WERI-Rb-1 (cell line): ENCODE results near the gene PIGO.

Source experiments
- DNase-seq: peaks from one replicate; pipeline ENCODE4 v3.0.0-alpha.2; 2020
- H3K27ac ChIP-seq: fragments of 250-450 bp; sonication (Bioruptor Pico); 2 replicates; pipeline ENCODE4 v1.5.1; 2020; ENCODE audit warnings: mild to moderate bottlenecking, moderate library complexity
- H3K27me3 ChIP-seq: fragments of 250-450 bp; sonication (Bioruptor Pico); 2 replicates; pipeline ENCODE4 v1.5.1; 2021; ENCODE audit warnings: mild to moderate bottlenecking, low read depth, moderate library complexity; ENCODE audit not compliant: insufficient read depth, severe bottlenecking
- H3K36me3 ChIP-seq: fragments of 250-450 bp; sonication (Bioruptor Pico); 2 replicates; pipeline ENCODE4 v1.5.1; 2020; ENCODE audit warnings: mild to moderate bottlenecking, moderate library complexity
- H3K4me3 ChIP-seq: 2 replicates; pipeline ENCODE4 v1.5.1; 2011; ENCODE audit warnings: low read depth, mild to moderate bottlenecking, control low read depth, low read length
- H3K9me3 ChIP-seq: fragments of 250-450 bp; sonication (Bioruptor Pico); 2 replicates; pipeline ENCODE4 v1.5.1; 2021; ENCODE audit warnings: mild to moderate bottlenecking, moderate library complexity; ENCODE audit not compliant: severe bottlenecking
- CTCF ChIP-seq: IDR thresholded peaks from 2 replicates; pipeline ENCODE4 v1.5.1; 2011; ENCODE audit warnings: low read depth, mild to moderate bottlenecking, control low read depth, inconsistent platforms, low read length

Gene PIGO

GRCh38 chr9:35059438-35059837 is 37.0 kb downstream of the PIGO start:
- H3K27ac ChIP-seq = no peak overlapping the region
- no peak for TF ChIP-seq CTCF
- peaks cover 97% of the 10 kb centered on the region for H3K36me3 ChIP-seq
- no peak for DNase-seq
- no peaks in the 10 kb centered on the region for H3K27me3 ChIP-seq
- H3K9me3 ChIP-seq = no peaks in the 10 kb centered on the region
- no peak overlapping the region for H3K4me3 ChIP-seq

- no peak overlapping the region for H3K27ac ChIP-seq
- H3K9me3 ChIP-seq = no peaks in the 10 kb centered on the region
- no peak for TF ChIP-seq CTCF
- no peak for DNase-seq
- H3K27me3 ChIP-seq = no peaks in the 10 kb centered on the region
- H3K4me3 ChIP-seq = no peak overlapping the region
- H3K36me3 ChIP-seq = peaks cover 78% of the 10 kb centered on the region
These were observed 39.1 kb downstream of the PIGO start for GRCh38 chr9:35057271-35057620.

- H3K36me3 ChIP-seq = peaks cover 72% of the 10 kb centered on the region
- DNase-seq = no peak
- H3K27me3 ChIP-seq = no peaks in the 10 kb centered on the region
- no peak overlapping the region for H3K4me3 ChIP-seq
- TF ChIP-seq CTCF = no peak
- H3K9me3 ChIP-seq = no peaks in the 10 kb centered on the region
- H3K27ac ChIP-seq = no peak overlapping the region
These were observed 39.7 kb downstream of the PIGO start for GRCh38 chr9:35056571-35057270.

- H3K27me3 ChIP-seq = no peaks in the 10 kb centered on the region
- no peaks in the 10 kb centered on the region for H3K9me3 ChIP-seq
- H3K4me3 ChIP-seq = no peak overlapping the region
- TF ChIP-seq CTCF = no peak
- no peak for DNase-seq
- peaks cover 63% of the 10 kb centered on the region for H3K36me3 ChIP-seq
- no peak overlapping the region for H3K27ac ChIP-seq
These were observed 41.3 kb downstream of the PIGO start for GRCh38 chr9:35054871-35055644.

GRCh38 chr9:35054185-35054835 is 42.1 kb downstream of the PIGO start:
- Histone ChIP-seq H3K9me3 (no peaks in the 10 kb centered on the region), H3K27me3 (no peaks in the 10 kb centered on the region), H3K4me3 (no peak overlapping the region), H3K27ac (no peak overlapping the region), H3K36me3 (peaks cover 56% of the 10 kb centered on the region)
- no peak for DNase-seq
- no peak for TF ChIP-seq CTCF
